Heart right ventricle (tissue), 16 donors: ENCODE data around the gene ERN2. TPM values are rescaled to one million over a fixed set of nuclear protein-coding genes. Genes with fewer than 3 reads are reported as not detected.

Source experiments
- ATAC-seq, 8 donors: fragments of 200-7000 bp; cut with Tn5 transposase; one replicate each; pipeline ENCODE4 v1.9.1; 2020; ENCODE audit warnings: mild to moderate bottlenecking in 8 of 8, moderate library complexity in 8 of 8, moderate number of reproducible peaks in 1 of 8
- DNase-seq, 2 donors: peaks; one replicate each; pipeline ENCODE4 v3.0.0-alpha.2; 2020
- H3K27ac ChIP-seq, 10 donors: fragments of 200-600 bp; sonication (generic) in 2 of 10; one replicate each; pipeline versions ENCODE4 v1.5.0 to v1.8.0; 2020 to 2022; ENCODE audit warnings: mild to moderate bottlenecking in 3 of 10
- H3K27me3 ChIP-seq, 7 donors: fragments of 200-600 bp; one replicate each; pipeline ENCODE4 v1.8.0; 2021 to 2022; ENCODE audit warnings: mild to moderate bottlenecking in 2 of 7
- H3K36me3 ChIP-seq, 9 donors: fragments of 200-600 bp; sonication (generic) in 1 of 9; one replicate each; pipeline versions ENCODE4 v1.5.0 to v1.8.0; 2020 to 2022; ENCODE audit warnings: mild to moderate bottlenecking in 2 of 9
- H3K4me1 ChIP-seq, 9 donors: fragments of 200-600 bp; sonication (generic) in 1 of 9; one replicate each; pipeline versions ENCODE4 v1.5.0 to v1.8.0; 2020 to 2022; ENCODE audit warnings: mild to moderate bottlenecking in 4 of 9
- H3K4me3 ChIP-seq, 10 donors: fragments of 200-600 bp; sonication (generic) in 2 of 10; one replicate each; pipeline versions ENCODE4 v1.5.0 to v1.8.0; 2020 to 2022; ENCODE audit warnings: mild to moderate bottlenecking in 7 of 10, moderate library complexity in 2 of 10
- H3K9me3 ChIP-seq, 11 donors: fragments of 200-600 bp in 10 of 11; sonication (generic) in 2 of 11; one replicate each; pipeline versions ENCODE4 v1.5.0 to v1.8.0; 2013 to 2022; ENCODE audit warnings: mild to moderate bottlenecking in 2 of 11, control low read depth in 1 of 11, moderate library complexity in 1 of 11
- WGBS, 2 donors: extraction: QIAGEN DNeasy Blood & Tissue Kit; methylation state at CpG; one replicate each; pipeline ENCODE4 v1.1.7; 2013; ENCODE audit warnings: inconsistent platforms in 1 of 2; 5-methylcytosine and 5-hydroxymethylcytosine counted together
- intact Hi-C, 10 donors: fragments of 100-400 bp; cut with DNase I; formaldehyde crosslinking; loops; one replicate each; pipeline versions ENCODE4 v1.11.1 to v1.14.2; 2022
- polyA plus RNA-seq, 2 donors: library from polyadenylated mRNA; stranded (reverse); fragments of 200-250 nt; gene quantifications; one replicate each; pipeline ENCODE4 v1.2.3, GENCODE V29; 2013
- total RNA-seq, 10 donors: library from RNA; stranded (reverse); fragmentation: NEBNext Ultra II Directional in 3 of 10; extraction: Animal tissue kit (Norgen Biotek cat#: 25700) in 3 of 10; gene quantifications; one replicate each; pipeline versions ENCODE4 v1.2.1 to v1.2.4, GENCODE V29; 2021 to 2023
- TF ChIP-seq, protein P1 (sequence below), 9 donors: fragments of 200-600 bp; sonication (generic) in 2 of 9; IDR thresholded peaks; one replicate each; pipeline versions ENCODE4 v1.5.0 to v1.8.0; 2021 to 2022; ENCODE audit warnings: antibody characterized with exemption in 9 of 9, mild to moderate bottlenecking in 5 of 9, moderate library complexity in 1 of 9
- donor health status: Arrhythmogenic right ventricular cardiomyopathy.
- donor health status: ischemic (EF 13 %, LVEDD 7.1; RV severe dilation, severe dysfunction).
- donor health status: healthy with polysubstance abuse.
- donor health status: DM: no; HTN: yes; CAD: no.
- donor health status: DM: no; HTN: no; CAD: no.
- donor health status: ischemic (EF 25% LVEDD 6.9; RV normal size, moderate dysfunction).
- donor health status: ischemic (EF 25% LVEDD 5.7; RV mildly dilated, moderate dysfunction).
- donor health status: healthy.
- donor health status: DM: yes; HTN: yes; CAD: no.
- donor health status: Ischemic cardiomyopathy.
- donor health status: ischemic (EF 35%, LVEDD 5.7; RV mildly dilated, moderate dysfunction).
- donor health status: nonischemic (EF 11% LVEDD 7.7; RV severe dilation, severe dysfunction).
- donor health status: DM: yes; HTN: yes; CAD: no.
- donor health status: PGD.
- donor health status: ischemic (EF 29% LVEDD 5.4; RV normal size, mild dysfunction).
- donor health status: nonischemic (EF 23%, LVEDD 6.1; RV moderate dilation, normal function).

Gene ERN2
- total and polyA plus RNA-seq, 12 donors = 0.32 to 0.34 TPM; not detected in 10

- WGBS, 2 donors = 94 to 95% methylated on average over 25 of the region's 25 CpGs
- peaks cover 0 to 11% (median 6%) of the 10 kb centered on the region in 9 donors for H3K4me1 ChIP-seq
- ATAC-seq (no peak), DNase-seq (no peak)
- no peak overlapping the region for H3K4me3 ChIP-seq
- no peaks in the 10 kb centered on the region for H3K9me3 ChIP-seq
- intact Hi-C loops = no loop called here
- H3K27me3 ChIP-seq = no peaks in the 10 kb centered on the region
- peaks cover 0 to 58% (median 31%) of the 10 kb centered on the region in 9 donors for H3K36me3 ChIP-seq
- no peak overlapping the region for H3K27ac ChIP-seq
- TF ChIP-seq, protein P1, sequence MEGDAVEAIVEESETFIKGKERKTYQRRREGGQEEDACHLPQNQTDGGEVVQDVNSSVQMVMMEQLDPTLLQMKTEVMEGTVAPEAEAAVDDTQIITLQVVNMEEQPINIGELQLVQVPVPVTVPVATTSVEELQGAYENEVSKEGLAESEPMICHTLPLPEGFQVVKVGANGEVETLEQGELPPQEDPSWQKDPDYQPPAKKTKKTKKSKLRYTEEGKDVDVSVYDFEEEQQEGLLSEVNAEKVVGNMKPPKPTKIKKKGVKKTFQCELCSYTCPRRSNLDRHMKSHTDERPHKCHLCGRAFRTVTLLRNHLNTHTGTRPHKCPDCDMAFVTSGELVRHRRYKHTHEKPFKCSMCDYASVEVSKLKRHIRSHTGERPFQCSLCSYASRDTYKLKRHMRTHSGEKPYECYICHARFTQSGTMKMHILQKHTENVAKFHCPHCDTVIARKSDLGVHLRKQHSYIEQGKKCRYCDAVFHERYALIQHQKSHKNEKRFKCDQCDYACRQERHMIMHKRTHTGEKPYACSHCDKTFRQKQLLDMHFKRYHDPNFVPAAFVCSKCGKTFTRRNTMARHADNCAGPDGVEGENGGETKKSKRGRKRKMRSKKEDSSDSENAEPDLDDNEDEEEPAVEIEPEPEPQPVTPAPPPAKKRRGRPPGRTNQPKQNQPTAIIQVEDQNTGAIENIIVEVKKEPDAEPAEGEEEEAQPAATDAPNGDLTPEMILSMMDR (IDR thresholded peaks at IDR 0.05) = no peak
Measured at GRCh38 chr16:23690771-23691482, 22.1 kb downstream of the ERN2 start.

DNA sequence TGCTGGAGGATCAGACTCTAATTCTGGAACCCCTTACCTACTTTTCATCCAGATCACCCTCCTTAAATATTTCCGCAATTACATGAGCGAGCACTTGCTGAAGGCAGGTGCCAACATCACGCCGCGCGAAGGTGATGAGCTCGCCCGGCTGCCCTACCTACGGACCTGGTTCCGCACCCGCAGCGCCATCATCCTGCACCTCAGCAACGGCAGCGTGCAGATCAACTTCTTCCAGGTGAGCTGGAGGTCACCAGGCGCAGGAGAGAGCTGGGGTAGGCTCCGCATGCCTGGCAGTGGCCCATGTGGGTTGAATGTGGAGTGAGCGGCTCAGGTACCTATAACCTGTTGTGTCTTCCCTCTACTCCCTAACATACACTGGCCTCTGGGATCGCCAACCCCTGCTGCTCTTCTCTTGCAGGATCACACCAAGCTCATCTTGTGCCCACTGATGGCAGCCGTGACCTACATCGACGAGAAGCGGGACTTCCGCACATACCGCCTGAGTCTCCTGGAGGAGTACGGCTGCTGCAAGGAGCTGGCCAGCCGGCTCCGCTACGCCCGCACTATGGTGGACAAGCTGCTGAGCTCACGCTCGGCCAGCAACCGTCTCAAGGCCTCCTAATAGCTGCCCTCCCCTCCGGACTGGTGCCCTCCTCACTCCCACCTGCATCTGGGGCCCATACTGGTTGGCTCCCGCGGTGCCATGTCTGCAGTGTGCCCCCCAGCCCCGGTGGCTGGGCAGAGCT lies 23.4 kb downstream of the ERN2 start:
- no peak for ATAC-seq
- H3K27me3 ChIP-seq = no peaks in the 10 kb centered on the region
- intact Hi-C loops = no loop called here
- H3K27ac ChIP-seq = no peak overlapping the region
- no peaks in the 10 kb centered on the region for H3K9me3 ChIP-seq
- H3K4me1 ChIP-seq = peaks cover 0 to 5% (median 3%) of the 10 kb centered on the region in 9 donors
- TF ChIP-seq, protein P1 (IDR thresholded peaks at IDR 0.05) = no peak
- DNase-seq = no peak
- peaks cover 0 to 70% (median 31%) of the 10 kb centered on the region in 9 donors for H3K36me3 ChIP-seq
- 97 to 98% methylated on average over 36 of the region's 36 CpGs for WGBS, 2 donors
- no peak overlapping the region for H3K4me3 ChIP-seq

DNA sequence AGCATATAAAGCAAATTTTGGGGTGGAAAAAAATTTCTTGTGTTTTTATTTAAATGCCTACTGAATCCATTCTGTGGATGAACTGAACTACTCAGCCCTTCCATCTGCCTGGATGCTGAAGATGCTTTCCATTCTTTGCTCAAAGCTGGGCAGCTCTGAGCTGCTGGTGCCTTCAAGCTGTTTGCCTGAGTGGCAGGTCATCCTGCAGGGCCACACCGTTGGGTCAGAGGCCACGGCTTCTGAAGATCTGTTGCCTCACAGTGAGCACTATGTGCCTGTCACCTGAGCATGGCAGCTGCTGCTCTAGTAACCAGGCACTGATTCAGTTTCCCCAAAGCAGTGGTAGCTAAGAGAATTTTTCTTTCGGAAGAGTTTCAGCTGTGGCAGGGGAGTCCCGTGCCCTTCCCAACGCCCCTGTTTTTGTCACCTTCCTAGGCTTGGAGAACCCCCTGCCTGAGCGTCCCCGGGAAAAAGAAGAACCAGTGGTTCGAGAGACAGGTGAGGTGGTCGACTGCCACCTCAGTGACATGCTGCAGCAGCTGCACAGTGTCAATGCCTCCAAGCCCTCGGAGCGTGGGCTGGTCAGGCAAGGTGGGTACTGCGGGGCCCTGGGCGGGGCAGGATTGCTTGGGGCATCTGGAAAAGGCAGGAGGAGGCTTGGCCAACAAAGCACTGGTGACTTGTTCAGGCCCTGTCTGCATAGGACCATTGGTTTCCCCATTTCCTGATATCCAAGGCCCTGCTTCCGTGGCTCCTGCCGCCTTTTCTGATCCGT lies 25.8 kb downstream of the ERN2 start:
- Histone ChIP-seq H3K27me3 (no peaks in the 10 kb centered on the region), H3K27ac (no peak overlapping the region), H3K4me3 (no peak overlapping the region), H3K9me3 (no peaks in the 10 kb centered on the region), H3K4me1 (peaks cover 0 to 2% (median 0%) of the 10 kb centered on the region in 9 donors), H3K36me3 (peaks cover 0 to 88% (median 38%) of the 10 kb centered on the region in 9 donors)
- ATAC-seq = no peak
- intact Hi-C loops = no loop called here
- TF ChIP-seq, protein P1 (IDR thresholded peaks at IDR 0.05) = no peak
- 94 to 95% methylated on average over 16 of the region's 16 CpGs for WGBS, 2 donors
- DNase-seq = no peak

- no peaks in the 10 kb centered on the region for H3K9me3 ChIP-seq
- intact Hi-C loops = loop anchor here in 1 of 10 donors (5.0 kb wide), 1 partner anchor 354 kb away; no protein-coding TSS in a partner anchor
- H3K4me3 ChIP-seq = no peak overlapping the region
- 94 to 97% methylated on average over 3 of the region's 3 CpGs for WGBS, 2 donors
- no peak overlapping the region for H3K27ac ChIP-seq
- DNase-seq (no peak), ATAC-seq (no peak)
- H3K4me1 ChIP-seq = peaks cover 3 to 28% (median 8%) of the 10 kb centered on the region in 9 donors
- TF ChIP-seq, protein P1 (IDR thresholded peaks at IDR 0.05) = no peak
- no peaks in the 10 kb centered on the region for H3K27me3 ChIP-seq
- H3K36me3 ChIP-seq = peaks cover 0 to 82% (median 17%) of the 10 kb centered on the region in 9 donors
Measured at GRCh38 chr16:23683487-23683886, 29.5 kb downstream of the ERN2 start.
